ENCODE measurements around the gene FRS3.

FRS3 gene

GRCh38 chr6:41723530-41724227 lies 56.0 kb downstream of the FRS3 start:
- TF ChIP-seq CTCF (IDR thresholded peaks at IDR 0.05; ENCODE audit: control insufficient read depth, insufficient read depth, low read depth, low read length, missing control alignments), result no peak
- H3K4me3 ChIP-seq (ENCODE audit: control insufficient read depth, low read depth, low read length), result no peak overlapping the region
- peak; percentile 71 for DNase-seq (ENCODE audit: low read depth)

GRCh38 chr6:41722969-41723529 lies 56.7 kb downstream of the FRS3 start:
- H3K4me3 ChIP-seq (ENCODE audit: control insufficient read depth, low read depth, low read length), result peak overlapping the region; percentile 9
- DNase-seq (ENCODE audit: low read depth), result no peak
- TF ChIP-seq CTCF (IDR thresholded peaks at IDR 0.05; ENCODE audit: control insufficient read depth, insufficient read depth, low read depth, low read length, missing control alignments), result no peak

GRCh38 chr6:41721414-41721813 lies 58.3 kb downstream of the FRS3 start:
- no peak for DNase-seq (ENCODE audit: low read depth)
- no peak overlapping the region for H3K4me3 ChIP-seq (ENCODE audit: control insufficient read depth, low read depth, low read length)
- TF ChIP-seq CTCF (IDR thresholded peaks at IDR 0.05; ENCODE audit: control insufficient read depth, insufficient read depth, low read depth, low read length, missing control alignments), result no peak

- no peak for TF ChIP-seq CTCF (IDR thresholded peaks at IDR 0.05; ENCODE audit: control insufficient read depth, insufficient read depth, low read depth, low read length, missing control alignments)
- no peak overlapping the region for H3K4me3 ChIP-seq (ENCODE audit: control insufficient read depth, low read depth, low read length)
- no peak for DNase-seq (ENCODE audit: low read depth)
Observed at GRCh38 chr6:41720783-41721182, 58.9 kb downstream of the FRS3 start.

- TF ChIP-seq CTCF (IDR thresholded peaks at IDR 0.05; ENCODE audit: control insufficient read depth, insufficient read depth, low read depth, low read length, missing control alignments), result no peak
- H3K4me3 ChIP-seq (ENCODE audit: control insufficient read depth, low read depth, low read length), result no peak overlapping the region
- no peak for DNase-seq (ENCODE audit: low read depth)
Observed at GRCh38 chr6:41720262-41720620, 59.5 kb downstream of the FRS3 start.

All from AG09309 (cell line).